K562 (cell line): ENCODE data around the gene LECT2. TPM values are rescaled to one million over a fixed set of nuclear protein-coding genes. Genes with fewer than 3 reads are reported as not detected.

ENCODE experiments used
- ATAC-seq: fragments of 200-7000 bp; cut with Tn5 transposase; 3 replicates; pipeline ENCODE4 v1.9.1; 2020; ENCODE audit warnings: moderate library complexity
- BruUV-seq: library from RNA; stranded (reverse); fragments of 400-500 nt; replicated peaks from 2 replicates; lab custom pipeline; 2021; lab: Mats Ljungman, UMichigan
- CTCF ChIA-PET: fragments of 300-600 bp; formaldehyde crosslinking; extraction: SDS; loops from one replicate; lab custom pipeline; 2021; ENCODE audit warnings: low intra/inter-chr PET ratio; lab: Yijun Ruan, JAX
- POLR2A ChIA-PET: fragments of 300-600, 350-650 bp; sonication (Branson Sonifier 250); formaldehyde crosslinking; extraction: SDS; loops from one replicate; lab custom pipeline; 2021; ENCODE audit warnings: antibody characterized with exemption, inconsistent platforms; lab: Yijun Ruan, JAX
- DNase-seq, 4 experiments: peaks; one replicate each; pipeline versions ENCODE4 v3.0.0 to v3.0.0-alpha.2; 2011 to 2018; ENCODE audit warnings: low spot score in 3 of 4, mixed read lengths in 3 of 4; ENCODE audit errors: extremely low read depth in 1 of 4
- FAIRE-seq: peaks from 2 replicates; lab custom pipeline; 2011; peaks lifted over from hg19 to GRCh38; lab: Jason Lieb, UNC
- H2AFZ ChIP-seq: 2 replicates; pipeline ENCODE4 v1.6.0; 2011; ENCODE audit warnings: low read depth, low read length, control low read depth, inconsistent platforms
- H3K27ac ChIP-seq: fragments of 200-600 bp; 3 replicates; pipeline ENCODE4 v1.8.0; 2011; ENCODE audit warnings: low read depth, mild to moderate bottlenecking, control low read depth, inconsistent platforms, low read length, moderate library complexity, mixed read lengths; ENCODE audit errors: extremely low read depth
- H3K27me3 ChIP-seq, 2 experiments: fragments of 300-600 bp in 1 of 2; 2 replicates in 1 of 2; 3 replicates in 1 of 2; pipeline versions ENCODE4 v1.6.0 to v1.8.0; 2011; ENCODE audit warnings: inconsistent platforms in 2 of 2, low read length in 2 of 2, mild to moderate bottlenecking in 1 of 2, mixed read lengths in 1 of 2, moderate library complexity in 1 of 2; ENCODE audit not compliant: control insufficient read depth in 2 of 2, insufficient read depth in 2 of 2
- H3K36me3 ChIP-seq: fragments of 300-600 bp; 3 replicates; pipeline ENCODE4 v1.8.0; 2011; ENCODE audit warnings: mild to moderate bottlenecking, low read length, inconsistent platforms; ENCODE audit not compliant: control insufficient read depth, insufficient read depth
- H3K4me1 ChIP-seq, 2 experiments: fragments of 200-600 bp in 1 of 2; replicated peaks in 1 of 2; 2 replicates in 1 of 2; 3 replicates in 1 of 2; pipeline versions ENCODE4 v1.5.1 to v1.8.0; 2011; ENCODE audit warnings: inconsistent platforms in 2 of 2, low read length in 2 of 2, mild to moderate bottlenecking in 1 of 2, mixed read lengths in 1 of 2, moderate library complexity in 1 of 2; ENCODE audit not compliant: control insufficient read depth in 2 of 2, insufficient read depth in 2 of 2
- H3K4me2 ChIP-seq: 2 replicates; pipeline ENCODE4 v1.6.1; 2011; ENCODE audit warnings: low read length, control low read depth, inconsistent platforms, mixed read lengths; ENCODE audit not compliant: insufficient read depth
- H3K4me3 ChIP-seq: fragments of 200-600 bp; sonication (generic), shearing (Covaris generic); 2 replicates; pipeline ENCODE4 v1.5.1; 2016; ENCODE audit warnings: control low read depth, inconsistent platforms
- H3K79me2 ChIP-seq: fragments of 200-600 bp; 3 replicates; pipeline ENCODE4 v1.8.0; 2011; ENCODE audit warnings: low read length, inconsistent platforms; ENCODE audit not compliant: control insufficient read depth, insufficient read depth
- H3K9ac ChIP-seq, 2 experiments: 2 replicates each; pipeline versions ENCODE4 v1.6.0 to v1.6.1; 2011; ENCODE audit warnings: low read depth in 2 of 2, low read length in 2 of 2, control low read depth in 1 of 2, inconsistent platforms in 1 of 2, mild to moderate bottlenecking in 1 of 2, mixed read lengths in 1 of 2; ENCODE audit not compliant: insufficient read depth in 1 of 2
- H3K9me1 ChIP-seq: one replicate; pipeline ENCODE4 v1.6.0; 2011; ENCODE audit warnings: inconsistent platforms, mild to moderate bottlenecking, low read length, moderate library complexity; ENCODE audit not compliant: control insufficient read depth, insufficient read depth
- H3K9me3 ChIP-seq: replicated peaks from 2 replicates; pipeline ENCODE4 v1.5.1; 2011; ENCODE audit warnings: low read depth, low read length, inconsistent platforms; ENCODE audit not compliant: control insufficient read depth, insufficient read depth
- H4K20me1 ChIP-seq: replicated peaks from 2 replicates; pipeline ENCODE4 v1.6.1; 2011; ENCODE audit warnings: low read length, inconsistent platforms, mixed read lengths; ENCODE audit not compliant: control insufficient read depth, insufficient read depth
- ERF ChIP-seq: fragments of 450-650 bp; formaldehyde crosslinking; IDR thresholded peaks from 2 replicates; pipeline ENCODE4 v1.4.0; 2020; ENCODE audit warnings: mild to moderate bottlenecking, mixed read lengths
- IRF2 ChIP-seq: sonication (generic); formaldehyde crosslinking; IDR thresholded peaks from 2 replicates; pipeline ENCODE4 v1.8.1; 2022; ENCODE audit warnings: mild to moderate bottlenecking, missing genetic modification reagents
- KLF10 ChIP-seq: fragments of 250-450 bp; sonication (Bioruptor Pico); IDR thresholded peaks from 2 replicates; pipeline ENCODE4 v1.6.1; 2021; ENCODE audit warnings: matching md5 sums
- L3MBTL2 ChIP-seq: fragments of 450-650 bp; IDR thresholded peaks from 2 replicates; pipeline ENCODE4 v1.6.1; 2016; ENCODE audit warnings: mild to moderate bottlenecking, moderate library complexity
- LCOR ChIP-seq: sonication (generic); formaldehyde crosslinking; IDR thresholded peaks from 2 replicates; pipeline ENCODE4 v1.8.0; 2022; ENCODE audit warnings: mild to moderate bottlenecking, missing genetic modification reagents
- MCM5 ChIP-seq: fragments of 450-650 bp; IDR thresholded peaks from 2 replicates; pipeline ENCODE4 v1.6.1; 2016; ENCODE audit warnings: low read depth
- NBN ChIP-seq: fragments of 450-650 bp; IDR thresholded peaks from 2 replicates; pipeline ENCODE4 v1.6.1; 2016; ENCODE audit warnings: low read depth, mild to moderate bottlenecking
- NR1H2 ChIP-seq: sonication (generic); formaldehyde crosslinking; IDR thresholded peaks from 2 replicates; pipeline ENCODE4 v1.4.0; 2020; ENCODE audit warnings: mild to moderate bottlenecking, missing genetic modification reagents
- PML ChIP-seq: IDR thresholded peaks from 2 replicates; pipeline ENCODE4 v1.6.1; 2012; ENCODE audit warnings: low read length, inconsistent platforms
- POLR2H ChIP-seq: IDR thresholded peaks from 2 replicates; pipeline ENCODE4 v1.6.1; 2016; ENCODE audit warnings: missing genetic modification characterization, low read depth, mild to moderate bottlenecking, control low read depth, missing compliant biosample characterization, moderate library complexity
- POU5F1 ChIP-seq: fragments of 150-350 bp; IDR thresholded peaks from 2 replicates; pipeline ENCODE4 v1.6.1; 2014; ENCODE audit warnings: borderline replicate concordance, low read length, low read depth, mild to moderate bottlenecking; ENCODE audit not compliant: partially characterized antibody
- RHOXF2B ChIP-seq: fragments of 250-450 bp; sonication (Bioruptor Pico); conservative IDR thresholded peaks from 2 replicates; pipeline ENCODE4 v1.5.1; 2021
- SUPT5H ChIP-seq: fragments of 450-650 bp; IDR thresholded peaks from 2 replicates; pipeline ENCODE4 v1.6.1; 2016
- TCF7L2 ChIP-seq: fragments of 150-350 bp; IDR thresholded peaks from 2 replicates; pipeline ENCODE4 v1.6.1; 2016; ENCODE audit warnings: low read depth, mild to moderate bottlenecking, low read length, moderate library complexity
- TGIF2 ChIP-seq: sonication (generic); formaldehyde crosslinking; IDR thresholded peaks from 2 replicates; pipeline ENCODE4 v1.8.1; 2022; ENCODE audit warnings: mild to moderate bottlenecking, missing genetic modification reagents, moderate library complexity
- ZNF224 ChIP-seq: sonication (generic); formaldehyde crosslinking; IDR thresholded peaks from 2 replicates; pipeline ENCODE4 v1.8.0; 2022; ENCODE audit warnings: mild to moderate bottlenecking, missing genetic modification reagents
- WGBS: fragments of 100-300 bp; shearing (Covaris generic); methylation state at CpG from one replicate; pipeline ENCODE4 v1.1.6; 2016; ENCODE audit warnings: low coverage, mixed read lengths; ENCODE audit not compliant: insufficient coverage; ENCODE audit errors: missing lambda C conversion rate; 5-methylcytosine and 5-hydroxymethylcytosine counted together
- in situ Hi-C: fragments of 300-500 bp; cut with MboI; formaldehyde crosslinking; loops from 4 replicates; pipeline ENCODE4 v1.15.0; 2018; ENCODE audit warnings: inconsistent platforms, mixed read lengths
- intact Hi-C: fragments of 100-400 bp; cut with micrococcal nuclease; formaldehyde crosslinking; loops from 2 replicates; pipeline ENCODE4 v1.14.2; 2022
- polyA plus RNA-seq, 8 experiments: library from polyadenylated mRNA; depleted of rRNA in 4 of 8; stranded (reverse) in 5 of 8; unstranded in 3 of 8; fragments of >200 nt; fragmentation: Nextera tagmentation in 2 of 8; fragmentation: Illumina TruSeq in 1 of 8; extraction: Ambion mirVana in 2 of 8; extraction: Trizol in 1 of 8; gene quantifications; 2 replicates each; pipeline versions ENCODE4 v1.2.1 to v1.2.3, GENCODE V29; 2011 to 2014; ENCODE audit warnings: inconsistent platforms in 1 of 8, missing spikeins in 1 of 8
- total RNA-seq, 7 experiments: library from RNA; depleted of rRNA in 6 of 7; stranded (reverse); fragments of >200 nt in 6 of 7; fragmentation: Illumina TruSeq in 2 of 7; extraction: Trizol in 2 of 7; gene quantifications; 2 replicates each; pipeline versions ENCODE4 v1.2.1 to v1.2.3, GENCODE V29; 2011 to 2021; ENCODE audit warnings: low replicate concordance in 1 of 7
- TF ChIP-seq, protein P1 (sequence below), 3 experiments: fragments of 200-800 bp in 1 of 3; sonication (Bioruptor generic) in 1 of 3; sonication (generic) in 1 of 3; formaldehyde crosslinking in 1 of 3; IDR thresholded peaks; 2 replicates each; pipeline versions ENCODE4 v1.6.1 to v1.8.0; 2016 to 2022; ENCODE audit warnings: mild to moderate bottlenecking in 2 of 3, missing compliant biosample characterization in 2 of 3, missing genetic modification characterization in 2 of 3, missing genetic modification reagents in 1 of 3
- TF ChIP-seq, protein P2 (sequence below): sonication (generic); formaldehyde crosslinking; IDR thresholded peaks from 2 replicates; pipeline ENCODE4 v1.8.0; 2022; ENCODE audit warnings: missing genetic modification reagents, mild to moderate bottlenecking, borderline replicate concordance

LECT2 gene
- total and polyA plus RNA-seq, 9 of the 15 experiments (the other 6 are each of a cell fraction or from before 2014, with no cell fraction given), result not detected

DNA sequence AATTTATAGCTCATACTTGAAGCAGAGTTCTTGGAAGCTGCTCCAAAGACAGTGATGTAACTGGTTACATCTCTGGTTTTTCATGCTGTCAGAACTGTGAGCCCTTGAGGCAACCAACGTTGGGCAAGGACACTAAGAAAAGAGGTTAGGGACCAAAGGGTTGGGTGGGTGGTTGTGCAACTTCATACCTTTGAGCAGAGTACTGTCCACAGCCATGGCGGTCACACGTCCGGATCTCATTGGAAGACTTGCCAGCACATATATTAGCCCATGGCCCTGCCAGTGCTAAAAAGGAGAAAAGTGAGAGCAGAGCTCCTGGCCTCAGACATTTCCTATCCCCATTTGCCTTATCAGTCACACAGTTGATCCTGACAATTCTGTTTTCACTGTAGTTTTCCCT is 2.1 kb downstream of the LECT2 start:
- TF ChIP-seq LCOR (CRISPR knock-in tag) (no peak), MCM5 (no peak), ERF (CRISPR knock-in tag) (no peak), POU5F1 (no peak), L3MBTL2 (no peak), POLR2H (tag) (no peak), IRF2 (CRISPR knock-in tag) (no peak), PML (no peak), TGIF2 (CRISPR knock-in tag) (no peak), ZNF224 (CRISPR knock-in tag) (no peak), NR1H2 (CRISPR knock-in tag) (no peak), SUPT5H (no peak), KLF10 (CRISPR knock-in tag) (no peak), NBN (no peak), TCF7L2 (no peak), RHOXF2B (CRISPR knock-in tag) (no peak)
- TF ChIP-seq, protein P1, sequence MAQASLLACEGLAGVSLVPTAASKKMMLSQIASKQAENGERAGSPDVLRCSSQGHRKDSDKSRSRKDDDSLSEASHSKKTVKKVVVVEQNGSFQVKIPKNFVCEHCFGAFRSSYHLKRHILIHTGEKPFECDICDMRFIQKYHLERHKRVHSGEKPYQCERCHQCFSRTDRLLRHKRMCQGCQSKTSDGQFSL (CRISPR knock-in tag; IDR thresholded peaks at IDR 0.05), result no peak
- TF ChIP-seq, protein P1 (tag; IDR thresholded peaks at IDR 0.05), result no peak
- TF ChIP-seq, protein P2, sequence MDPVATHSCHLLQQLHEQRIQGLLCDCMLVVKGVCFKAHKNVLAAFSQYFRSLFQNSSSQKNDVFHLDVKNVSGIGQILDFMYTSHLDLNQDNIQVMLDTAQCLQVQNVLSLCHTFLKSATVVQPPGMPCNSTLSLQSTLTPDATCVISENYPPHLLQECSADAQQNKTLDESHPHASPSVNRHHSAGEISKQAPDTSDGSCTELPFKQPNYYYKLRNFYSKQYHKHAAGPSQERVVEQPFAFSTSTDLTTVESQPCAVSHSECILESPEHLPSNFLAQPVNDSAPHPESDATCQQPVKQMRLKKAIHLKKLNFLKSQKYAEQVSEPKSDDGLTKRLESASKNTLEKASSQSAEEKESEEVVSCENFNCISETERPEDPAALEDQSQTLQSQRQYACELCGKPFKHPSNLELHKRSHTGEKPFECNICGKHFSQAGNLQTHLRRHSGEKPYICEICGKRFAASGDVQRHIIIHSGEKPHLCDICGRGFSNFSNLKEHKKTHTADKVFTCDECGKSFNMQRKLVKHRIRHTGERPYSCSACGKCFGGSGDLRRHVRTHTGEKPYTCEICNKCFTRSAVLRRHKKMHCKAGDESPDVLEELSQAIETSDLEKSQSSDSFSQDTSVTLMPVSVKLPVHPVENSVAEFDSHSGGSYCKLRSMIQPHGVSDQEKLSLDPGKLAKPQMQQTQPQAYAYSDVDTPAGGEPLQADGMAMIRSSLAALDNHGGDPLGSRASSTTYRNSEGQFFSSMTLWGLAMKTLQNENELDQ (CRISPR knock-in tag), result no peak
- H3K9me3 ChIP-seq, result no peaks in the 10 kb centered on the region
- CTCF ChIA-PET, result no interaction called here
- no peaks in the 10 kb centered on the region for H3K36me3 ChIP-seq
- DNase-seq (no peak), FAIRE-seq (no peak), ATAC-seq (no peak)
- intact Hi-C loops (no loop called here), in situ Hi-C loops (loop anchor here (10.0 kb wide), 1 partner anchor 252 kb away; no protein-coding TSS in a partner anchor)
- no peak overlapping the region for H3K4me2 ChIP-seq
- H3K79me2 ChIP-seq, result no peaks in the 10 kb centered on the region
- no peaks in the 10 kb centered on the region for H4K20me1 ChIP-seq
- no TSS peak for BruUV-seq
- no peak overlapping the region for H3K4me3 ChIP-seq
- H3K9me1 ChIP-seq, result no peaks in the 10 kb centered on the region
- no peaks in the 10 kb centered on the region for H3K27me3 ChIP-seq
- POLR2A ChIA-PET, result interaction anchor here (0.6 kb wide), 1 partner anchor 156 kb away, joined by 3 read pairs; no protein-coding TSS in a partner anchor
- H2AFZ ChIP-seq, result no peak overlapping the region
- WGBS, result 0% methylated on average over 4 of the region's 4 CpGs
- no peaks in the 10 kb centered on the region for H3K4me1 ChIP-seq
- no peak overlapping the region for H3K27ac ChIP-seq
- no peak overlapping the region for H3K9ac ChIP-seq
